D341Med (cell line): ENCODE results near the gene STRN.
"Not testable (repeated sequence)": the region's sequence is repeated elsewhere in the genome, so short reads cannot be mapped to it uniquely, and the experiment has no call there.

ENCODE experiments used
- DNase-seq: peaks from one replicate; pipeline ENCODE4 v3.0.0; 2012; ENCODE audit warnings: low spot score

Gene STRN

GRCh38 chr2:36963106-36963505, 3.2 kb downstream of the STRN start:
- no peak for DNase-seq

DNA sequence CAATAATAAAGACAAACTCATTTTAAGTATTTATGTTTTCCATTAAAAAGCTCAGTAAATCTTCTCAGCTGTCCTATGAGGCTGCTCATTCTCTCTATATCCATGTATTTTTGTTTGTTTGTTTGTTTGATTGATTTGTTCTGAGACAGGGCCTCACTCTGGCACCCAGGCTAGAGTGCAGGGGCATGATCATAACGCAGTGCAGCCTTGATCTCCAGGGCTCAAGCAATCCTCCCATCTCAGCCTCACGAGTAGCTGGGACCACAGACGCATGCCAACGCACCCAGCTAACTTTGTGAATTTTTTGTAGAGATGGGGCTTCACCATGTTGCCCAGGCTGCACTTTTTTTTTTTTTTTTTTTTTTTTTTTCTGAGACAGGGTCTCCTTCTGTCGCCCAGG, 5.6 kb downstream of the STRN start:
- no peak for DNase-seq

GRCh38 chr2:36960005-36960675, 6.2 kb downstream of the STRN start:
- DNase-seq, result no peak

- DNase-seq, result no peak
These were observed 11.2 kb downstream of the STRN start for GRCh38 chr2:36954977-36955607.

DNA sequence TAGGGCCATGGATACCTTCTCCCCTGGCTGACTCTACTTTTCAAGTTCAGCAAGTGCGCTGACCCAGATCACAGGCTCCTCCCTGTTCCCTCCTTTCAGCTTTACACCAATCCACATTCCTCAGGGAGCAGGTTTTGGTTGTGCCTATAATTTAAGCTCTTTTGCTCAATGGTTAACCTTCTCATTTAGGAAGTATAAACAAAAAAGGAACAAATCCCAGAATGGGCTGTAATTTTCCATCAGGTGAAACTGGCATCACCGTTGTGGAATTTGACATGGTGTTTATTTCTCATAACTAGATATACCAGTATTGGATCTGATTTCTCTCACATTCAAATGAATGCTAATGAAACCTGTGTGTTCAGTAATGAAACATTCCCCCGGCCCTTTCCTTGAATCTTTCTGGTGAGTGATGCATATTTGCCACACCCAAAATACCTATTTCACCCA, 13.6 kb downstream of the STRN start:
- DNase-seq, result peak; percentile 18

- DNase-seq, result no peak
These were observed 14.8 kb downstream of the STRN start for GRCh38 chr2:36951574-36951973.

- DNase-seq, result no peak
These were observed 15.3 kb downstream of the STRN start for GRCh38 chr2:36951027-36951518.

DNA sequence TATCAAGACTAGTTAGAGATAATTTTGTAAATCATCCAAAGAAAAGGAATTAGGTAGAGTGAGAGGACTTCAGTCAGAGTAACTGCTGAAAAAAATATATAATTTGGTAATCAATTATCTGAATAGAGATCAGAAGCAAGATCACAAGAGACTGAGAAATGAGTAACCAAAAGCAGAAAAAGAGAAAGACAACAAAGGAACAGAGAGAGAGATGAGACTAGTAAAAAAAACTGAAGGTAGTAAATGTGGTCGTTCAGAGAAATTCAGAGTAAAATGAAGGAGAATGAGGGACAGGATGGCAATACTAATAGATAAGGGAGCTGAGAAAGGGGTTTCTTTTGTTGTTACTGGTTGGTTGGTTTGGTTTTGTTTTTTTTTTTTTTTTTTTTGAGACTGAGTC, 16.5 kb downstream of the STRN start:
- no peak for DNase-seq

GRCh38 chr2:36945240-36945639, 21.1 kb downstream of the STRN start:
- DNase-seq, result not testable (repeated sequence)

- no peak for DNase-seq
These were observed 24.5 kb downstream of the STRN start for GRCh38 chr2:36941867-36942266.

DNA sequence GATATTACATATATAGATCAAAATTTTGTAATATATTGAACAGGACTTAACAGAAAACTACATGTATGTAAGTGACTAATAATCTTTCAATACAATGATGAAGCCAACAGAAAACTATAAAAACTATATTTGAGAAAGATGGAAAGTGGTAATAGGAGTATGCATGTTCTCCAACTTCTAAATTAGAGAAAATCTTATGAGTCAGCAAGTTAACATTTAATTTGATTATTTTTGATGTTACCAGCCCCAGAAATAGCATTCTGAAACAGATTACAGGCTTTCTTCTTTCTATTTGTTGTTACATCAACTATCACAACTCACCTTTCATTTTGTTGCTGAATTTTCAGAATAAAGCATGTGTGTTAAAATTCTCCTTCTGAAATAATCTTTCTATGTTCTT, 29.8 kb downstream of the STRN start:
- not testable (repeated sequence) for DNase-seq

- not testable (repeated sequence) for DNase-seq
These were observed 34.6 kb downstream of the STRN start for GRCh38 chr2:36931688-36932087.

DNA sequence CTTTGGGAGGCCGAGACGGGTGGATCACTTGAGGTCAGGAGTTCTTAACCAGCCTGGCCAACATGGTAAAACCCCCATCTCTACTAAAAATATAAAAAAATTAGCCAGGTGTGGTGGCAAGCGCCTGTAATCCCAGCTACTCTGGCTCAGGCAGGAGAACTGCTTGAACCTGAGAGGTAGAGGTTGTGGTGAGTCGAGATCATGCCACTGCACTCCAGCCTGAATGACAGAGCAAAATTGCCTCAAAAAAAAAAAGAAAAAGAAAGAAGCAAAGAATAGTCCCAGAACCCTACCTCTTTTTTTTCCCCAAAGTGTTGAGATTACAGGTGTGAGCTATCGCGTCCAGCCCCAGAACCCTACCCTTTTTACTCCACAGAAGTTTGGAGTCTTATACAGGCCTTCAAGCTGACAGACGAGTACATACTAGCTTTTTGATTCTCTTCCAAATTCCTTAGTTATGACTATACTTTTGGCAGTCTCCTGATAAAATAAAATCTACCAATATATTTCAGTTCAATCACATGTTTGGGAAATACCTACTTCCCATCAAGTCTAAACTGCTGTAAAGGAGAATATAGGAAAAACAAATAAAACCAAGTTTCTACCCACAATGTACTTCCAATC, 35.4 kb downstream of the STRN start:
- DNase-seq, result not testable (repeated sequence)

- not testable (repeated sequence) for DNase-seq
These were observed 39.9 kb downstream of the STRN start for GRCh38 chr2:36926175-36927132.

DNA sequence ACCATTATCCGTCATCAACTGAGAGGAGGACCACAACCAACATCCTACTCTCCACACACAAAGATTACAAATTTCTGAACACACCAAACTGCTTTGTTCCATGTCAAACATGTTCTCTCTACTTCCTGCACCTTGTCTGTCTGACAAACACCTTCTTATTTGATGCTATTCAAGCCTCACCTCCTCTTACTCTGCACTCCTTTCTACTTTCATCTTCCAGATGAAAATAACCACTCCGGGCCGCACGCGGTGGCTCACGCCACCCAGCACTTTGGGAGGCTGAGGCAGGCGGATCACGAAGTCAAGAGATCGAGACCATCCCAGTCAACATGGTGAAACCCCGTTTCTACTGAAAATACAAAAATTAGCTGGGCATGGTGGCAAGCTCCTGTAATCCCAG, 43.7 kb downstream of the STRN start:
- not testable (repeated sequence) for DNase-seq

DNA sequence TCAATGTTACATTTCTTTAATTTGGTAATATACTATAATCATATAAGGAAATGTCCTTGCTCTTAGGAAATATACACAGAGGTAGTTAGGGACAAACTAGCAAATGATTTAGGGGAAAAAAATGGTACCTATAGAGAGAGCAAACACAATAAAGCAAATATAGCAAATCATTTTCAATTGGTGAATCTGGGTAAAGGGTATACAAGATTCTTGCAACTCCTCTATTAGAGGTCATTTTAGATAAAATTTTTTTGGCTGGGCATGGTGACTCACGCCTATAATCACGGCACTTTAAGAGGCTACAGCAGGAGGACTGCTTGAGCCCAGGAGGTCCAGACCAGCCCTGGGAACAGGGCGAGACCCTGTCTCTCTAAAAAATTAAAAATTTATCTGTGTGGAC, 44.4 kb downstream of the STRN start:
- no peak for DNase-seq

DNA sequence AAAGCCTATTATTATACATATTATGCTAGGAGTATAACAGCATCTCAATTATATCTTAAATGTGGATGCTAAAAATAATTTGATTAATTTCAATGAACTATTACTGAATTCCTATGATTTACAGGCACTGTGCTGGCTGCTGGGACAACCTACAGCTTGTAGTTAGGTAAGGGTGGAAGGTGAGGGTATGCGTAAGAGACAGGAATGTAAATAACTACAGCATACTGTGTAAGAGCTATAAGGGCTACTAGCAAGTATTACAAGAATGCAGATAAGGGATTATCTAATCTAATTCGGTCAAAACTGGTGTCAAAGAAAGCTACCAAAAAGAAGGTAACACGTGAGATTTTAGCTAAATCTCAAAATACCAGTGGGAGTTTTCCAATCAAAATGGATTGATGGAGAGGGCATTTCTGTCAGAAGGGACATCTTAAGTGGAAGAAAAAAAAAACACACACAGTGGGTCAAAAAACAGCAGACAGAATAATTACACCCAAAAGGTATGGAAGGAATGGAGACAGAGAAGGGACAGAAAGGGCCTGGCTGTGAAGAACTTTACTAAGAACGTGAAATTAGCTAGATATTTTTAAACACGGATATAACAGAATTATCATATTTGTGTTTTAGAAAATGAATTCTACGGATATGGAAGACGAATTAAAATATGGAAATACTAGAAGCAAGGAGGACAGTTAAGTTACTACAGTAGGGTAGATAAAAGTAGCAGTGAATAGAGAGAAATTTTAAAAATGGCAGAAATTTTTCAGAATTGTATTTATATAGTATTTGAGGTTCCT, 47.1 kb downstream of the STRN start:
- no peak for DNase-seq

DNA sequence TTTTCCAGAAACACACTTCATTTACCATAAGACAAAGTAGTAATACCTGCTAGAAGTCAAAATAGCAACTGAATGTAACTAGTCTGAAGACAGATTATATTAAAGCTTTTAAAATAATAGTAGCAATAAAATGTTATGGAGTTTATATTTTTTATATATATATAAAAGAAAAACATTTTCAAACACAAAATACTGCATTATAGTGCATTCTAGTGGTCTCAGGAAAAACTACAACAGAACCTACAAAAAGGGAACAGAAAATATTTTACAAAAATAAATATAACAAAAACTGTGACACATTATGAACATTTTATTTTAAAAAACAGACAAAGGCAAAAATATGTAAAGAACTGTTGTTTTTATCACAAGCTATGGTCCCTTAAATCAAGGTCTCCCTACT, 48.0 kb downstream of the STRN start:
- DNase-seq, result no peak

DNA sequence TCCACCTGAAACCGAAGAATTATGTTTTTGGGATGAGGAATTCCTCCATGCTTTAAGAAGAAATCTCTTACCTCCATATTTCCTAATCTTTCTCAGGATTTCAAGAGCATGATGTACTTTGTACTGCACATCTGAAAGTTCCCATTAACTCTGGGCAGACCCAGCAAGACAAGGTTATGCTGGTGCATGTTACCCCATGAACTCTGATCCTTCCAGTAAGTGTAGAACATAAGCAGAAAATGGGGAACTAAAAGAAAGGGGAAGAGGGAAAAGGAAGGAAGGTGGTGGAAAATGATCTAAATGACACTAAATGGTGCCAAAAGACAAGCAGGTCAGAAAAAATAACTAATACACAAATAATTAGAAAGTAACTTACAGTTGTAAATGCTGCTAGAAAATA, 50.7 kb downstream of the STRN start:
- DNase-seq, result no peak

- no peak for DNase-seq
These were observed 53.6 kb downstream of the STRN start for GRCh38 chr2:36912695-36913094.

- DNase-seq, result no peak
These were observed 55.3 kb downstream of the STRN start for GRCh38 chr2:36911012-36911411.
